AG09319 (cell line): ENCODE data around the gene LCN6.

ENCODE experiments used
- DNase-seq: peaks from one replicate; pipeline ENCODE4 v3.0.0-alpha.2; 2010; ENCODE audit warnings: low read depth; ENCODE audit errors: extremely low read depth
- TF ChIP-seq, protein P1 (sequence below): IDR thresholded peaks from 2 replicates; pipeline ENCODE4 v1.5.1; 2011; ENCODE audit warnings: low read depth, mild to moderate bottlenecking, inconsistent platforms, low read length, moderate library complexity

The LCN6 gene

GRCh38 chr9:136784997-136785361 lies 36.7 kb upstream of the LCN6 start:
- TF ChIP-seq, protein P1, sequence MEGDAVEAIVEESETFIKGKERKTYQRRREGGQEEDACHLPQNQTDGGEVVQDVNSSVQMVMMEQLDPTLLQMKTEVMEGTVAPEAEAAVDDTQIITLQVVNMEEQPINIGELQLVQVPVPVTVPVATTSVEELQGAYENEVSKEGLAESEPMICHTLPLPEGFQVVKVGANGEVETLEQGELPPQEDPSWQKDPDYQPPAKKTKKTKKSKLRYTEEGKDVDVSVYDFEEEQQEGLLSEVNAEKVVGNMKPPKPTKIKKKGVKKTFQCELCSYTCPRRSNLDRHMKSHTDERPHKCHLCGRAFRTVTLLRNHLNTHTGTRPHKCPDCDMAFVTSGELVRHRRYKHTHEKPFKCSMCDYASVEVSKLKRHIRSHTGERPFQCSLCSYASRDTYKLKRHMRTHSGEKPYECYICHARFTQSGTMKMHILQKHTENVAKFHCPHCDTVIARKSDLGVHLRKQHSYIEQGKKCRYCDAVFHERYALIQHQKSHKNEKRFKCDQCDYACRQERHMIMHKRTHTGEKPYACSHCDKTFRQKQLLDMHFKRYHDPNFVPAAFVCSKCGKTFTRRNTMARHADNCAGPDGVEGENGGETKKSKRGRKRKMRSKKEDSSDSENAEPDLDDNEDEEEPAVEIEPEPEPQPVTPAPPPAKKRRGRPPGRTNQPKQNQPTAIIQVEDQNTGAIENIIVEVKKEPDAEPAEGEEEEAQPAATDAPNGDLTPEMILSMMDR = no peak
- DNase-seq = no peak

GRCh38 chr9:136784249-136784996 lies 36.1 kb upstream of the LCN6 start:
- DNase-seq = no peak
- TF ChIP-seq, protein P1 = peak; percentile 15; the same call in 1 of the 2 replicates

- no peak for DNase-seq
- TF ChIP-seq, protein P1 = no peak
These were observed 34.1 kb upstream of the LCN6 start for GRCh38 chr9:136782452-136782851.

DNA sequence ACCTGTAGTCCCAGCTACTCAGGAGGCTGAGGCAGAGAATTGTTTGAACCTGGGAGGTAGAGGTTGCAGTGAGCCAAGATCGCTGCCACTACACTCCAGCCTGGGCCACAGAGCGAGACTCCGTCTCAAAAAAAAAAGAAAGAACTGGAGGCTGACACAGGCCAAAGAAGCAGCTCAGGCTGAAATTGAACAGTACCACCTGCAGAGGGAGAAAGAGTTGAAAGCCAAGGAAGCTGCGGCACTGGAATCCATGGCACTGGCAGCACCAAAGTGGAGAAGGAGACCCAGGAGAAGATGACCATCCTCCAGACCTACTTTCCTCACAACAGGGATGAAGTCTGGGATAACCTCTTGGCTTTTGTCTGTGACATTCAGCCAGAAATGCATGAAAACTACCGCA lies 31.5 kb upstream of the LCN6 start:
- no peak for DNase-seq
- TF ChIP-seq, protein P1 = no peak

DNA sequence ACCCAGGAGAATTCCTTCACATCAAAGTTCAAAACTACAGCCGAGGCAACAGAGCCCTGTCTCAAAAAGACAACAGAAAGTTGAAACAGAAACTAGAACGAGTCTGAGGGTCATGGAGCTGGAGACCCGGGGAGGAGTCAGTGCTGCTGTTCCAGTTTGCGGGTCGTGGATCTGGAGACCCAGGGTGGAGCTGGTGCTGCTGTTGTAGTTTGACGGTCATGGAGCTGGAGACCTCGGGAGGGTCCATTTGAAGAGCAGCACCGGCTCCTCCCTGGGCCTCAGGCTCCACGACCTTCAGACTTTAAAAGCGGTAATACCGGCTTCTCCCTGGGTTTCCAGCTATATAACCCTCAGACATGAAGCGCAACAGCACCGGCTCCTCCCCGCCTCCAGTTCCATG lies 29.0 kb upstream of the LCN6 start:
- DNase-seq = no peak
- TF ChIP-seq, protein P1 = no peak

GRCh38 chr9:136776947-136777346 lies 28.6 kb upstream of the LCN6 start:
- DNase-seq = no peak
- TF ChIP-seq, protein P1 = no peak

DNA sequence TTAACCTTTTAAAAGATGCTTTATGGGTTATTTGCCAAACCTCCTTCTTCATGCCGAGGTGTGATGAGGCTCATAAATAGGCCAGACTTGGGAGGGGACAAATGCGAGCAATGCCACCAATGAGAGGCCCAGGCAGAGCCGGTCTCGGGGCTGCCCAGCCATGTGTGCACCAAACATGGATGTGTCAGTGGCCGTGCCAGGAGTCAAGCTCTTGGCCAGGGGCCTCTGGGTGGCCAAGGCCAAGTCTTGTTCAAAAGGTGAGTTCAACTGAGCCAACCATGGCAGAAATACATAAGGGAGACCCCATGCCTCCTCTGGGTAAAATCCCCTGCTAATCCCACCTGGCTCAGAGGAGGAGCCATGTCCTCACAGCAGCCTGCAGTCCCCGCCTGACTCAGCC lies 26.9 kb upstream of the LCN6 start:
- TF ChIP-seq, protein P1 = no peak
- DNase-seq = no peak
